GM21367 (cell line): Measurements from ENCODE around the gene MEX3B.
"Not testable (repeated sequence)": the region's sequence is repeated elsewhere in the genome, so short reads cannot be mapped to it uniquely, and the experiment has no call there.

Experiments
- ATAC-seq: cut with Tn5 transposase; IDR thresholded peaks from one replicate; pipeline ENCODE4 v1.9.1; 2021; ENCODE audit not compliant: unreplicated experiment

MEX3B gene

GRCh38 chr15:82014989-82015388, 30.8 kb downstream of the MEX3B start:
- ATAC-seq = no peak

- ATAC-seq = no peak
These were observed 32.9 kb downstream of the MEX3B start for GRCh38 chr15:82012908-82013307.

GRCh38 chr15:82005239-82005638, 40.6 kb downstream of the MEX3B start:
- ATAC-seq = no peak

GRCh38 chr15:82003916-82004315, 41.9 kb downstream of the MEX3B start:
- ATAC-seq = no peak

GRCh38 chr15:81995081-81995480, 50.7 kb downstream of the MEX3B start:
- ATAC-seq = not testable (repeated sequence)

GRCh38 chr15:81992523-81992922, 53.3 kb downstream of the MEX3B start:
- ATAC-seq = no peak
